ENCODE measurements around the gene KLHL21.

GRCh38 chr1:6613361-6614018 lies 10.8 kb upstream of the KLHL21 start, which contains the start of gene PHF13:
- TF ChIP-seq CTCF (conservative IDR thresholded peaks at IDR 0.05; ENCODE audit: low read depth, low read length), result no peak
- no peak for TF ChIP-seq EZH2 (IDR thresholded peaks at IDR 0.05; ENCODE audit: borderline replicate concordance, low read depth, low read length, poor library complexity, severe bottlenecking)

Measured in A673 (cell line).